ENCODE measurements around the gene EYA4.

Gene EYA4

DNA sequence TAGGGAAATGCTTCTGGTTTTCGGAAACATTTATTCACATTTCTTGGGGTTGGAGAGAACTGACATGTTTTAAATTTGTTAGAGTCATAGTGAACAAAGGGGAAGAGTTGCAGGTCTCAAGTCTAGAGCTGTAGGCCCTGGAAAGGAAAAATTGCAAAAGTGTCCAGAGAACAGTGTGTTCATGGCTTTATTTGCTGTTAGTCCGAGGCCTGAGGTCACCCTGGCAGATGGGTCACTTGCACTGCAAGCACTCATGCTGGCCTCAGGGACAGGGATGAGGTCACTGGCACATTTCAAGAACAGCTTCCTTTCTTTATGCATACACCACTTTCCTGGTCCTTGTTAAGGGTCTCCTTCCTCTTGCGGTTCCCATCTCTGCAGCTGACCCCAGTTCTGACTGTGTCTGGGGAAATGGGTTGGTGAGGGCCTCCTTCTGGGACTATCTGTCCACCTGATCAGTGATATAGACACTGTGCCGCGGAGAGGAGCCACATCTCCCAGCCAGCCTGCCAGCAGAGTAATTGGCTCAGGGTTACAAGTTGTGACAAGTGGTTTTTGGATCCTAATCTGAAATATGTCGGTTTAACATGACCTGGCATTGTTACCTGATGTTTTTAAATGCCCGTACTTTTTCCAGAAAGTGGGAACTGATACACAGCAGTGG, 194.0 kb downstream of the EYA4 start:
- TF ChIP-seq, protein P1, sequence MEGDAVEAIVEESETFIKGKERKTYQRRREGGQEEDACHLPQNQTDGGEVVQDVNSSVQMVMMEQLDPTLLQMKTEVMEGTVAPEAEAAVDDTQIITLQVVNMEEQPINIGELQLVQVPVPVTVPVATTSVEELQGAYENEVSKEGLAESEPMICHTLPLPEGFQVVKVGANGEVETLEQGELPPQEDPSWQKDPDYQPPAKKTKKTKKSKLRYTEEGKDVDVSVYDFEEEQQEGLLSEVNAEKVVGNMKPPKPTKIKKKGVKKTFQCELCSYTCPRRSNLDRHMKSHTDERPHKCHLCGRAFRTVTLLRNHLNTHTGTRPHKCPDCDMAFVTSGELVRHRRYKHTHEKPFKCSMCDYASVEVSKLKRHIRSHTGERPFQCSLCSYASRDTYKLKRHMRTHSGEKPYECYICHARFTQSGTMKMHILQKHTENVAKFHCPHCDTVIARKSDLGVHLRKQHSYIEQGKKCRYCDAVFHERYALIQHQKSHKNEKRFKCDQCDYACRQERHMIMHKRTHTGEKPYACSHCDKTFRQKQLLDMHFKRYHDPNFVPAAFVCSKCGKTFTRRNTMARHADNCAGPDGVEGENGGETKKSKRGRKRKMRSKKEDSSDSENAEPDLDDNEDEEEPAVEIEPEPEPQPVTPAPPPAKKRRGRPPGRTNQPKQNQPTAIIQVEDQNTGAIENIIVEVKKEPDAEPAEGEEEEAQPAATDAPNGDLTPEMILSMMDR (IDR thresholded peaks at IDR 0.05; ENCODE audit: extremely low read depth, missing control alignments): no peak
- DNase-seq (ENCODE audit: low spot score): no peak

DNA sequence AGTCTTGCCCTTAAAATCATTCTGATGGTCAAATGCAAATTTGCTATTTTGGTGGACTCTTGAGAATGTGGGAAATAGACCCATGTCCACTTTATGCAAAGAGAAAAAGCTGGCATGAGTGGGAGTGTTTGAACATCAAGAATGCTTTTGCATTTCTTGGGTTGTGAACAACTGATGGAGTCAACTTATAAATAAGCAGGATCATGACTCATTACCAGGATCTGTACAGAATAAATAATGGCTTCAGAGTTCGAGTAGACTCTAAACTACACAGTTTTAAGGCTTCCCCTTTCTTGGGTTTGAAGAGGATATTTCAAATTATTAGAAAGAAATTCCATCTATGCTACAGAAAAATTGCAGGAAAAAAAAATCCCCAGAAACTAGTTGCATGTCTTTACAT, 195.5 kb downstream of the EYA4 start:
- TF ChIP-seq, protein P1 (IDR thresholded peaks at IDR 0.05; ENCODE audit: extremely low read depth, missing control alignments): no peak
- no peak for DNase-seq (ENCODE audit: low spot score)

DNA sequence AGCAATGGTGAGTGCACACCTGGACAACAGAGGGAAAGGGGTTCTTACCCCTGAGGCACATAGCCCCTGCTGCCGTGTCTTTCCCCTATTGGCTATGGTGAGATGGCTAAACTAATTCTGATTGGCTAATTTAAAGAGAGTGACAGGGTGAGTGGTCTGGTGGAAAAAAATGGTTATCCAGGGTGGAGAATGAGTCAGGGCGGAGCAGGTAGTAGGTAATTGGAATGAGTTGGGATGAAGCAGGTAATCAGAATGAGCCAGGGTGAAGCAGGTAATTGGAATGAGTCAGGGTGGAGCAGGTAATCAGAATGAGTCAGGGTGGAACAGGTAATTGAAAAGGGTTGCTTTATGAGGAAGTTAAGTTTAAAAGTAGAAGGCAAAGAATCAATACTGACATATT, 200.3 kb downstream of the EYA4 start:
- no peak for DNase-seq (ENCODE audit: low spot score)
- TF ChIP-seq, protein P1 (IDR thresholded peaks at IDR 0.05; ENCODE audit: extremely low read depth, missing control alignments): no peak

DNA sequence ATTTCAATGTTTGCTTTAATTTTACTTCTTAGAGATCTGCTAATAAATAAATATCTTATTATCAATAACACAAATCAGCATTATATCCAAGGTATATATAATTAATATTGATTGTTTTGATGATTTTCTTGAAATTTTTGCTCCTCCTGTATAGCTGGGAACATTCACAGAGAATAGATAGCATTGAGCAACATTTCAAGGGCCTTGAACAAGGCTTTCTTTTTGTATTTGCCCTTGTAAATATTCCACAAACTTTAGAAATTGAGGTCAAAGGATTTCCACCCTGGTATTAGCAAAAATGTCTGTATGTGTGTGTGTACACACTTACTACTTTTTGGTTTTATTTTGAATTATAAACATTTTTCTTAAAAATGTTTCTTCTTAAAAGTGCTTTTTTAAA, 205.6 kb downstream of the EYA4 start:
- TF ChIP-seq, protein P1 (IDR thresholded peaks at IDR 0.05; ENCODE audit: extremely low read depth, missing control alignments): no peak
- DNase-seq (ENCODE audit: low spot score): no peak

DNA sequence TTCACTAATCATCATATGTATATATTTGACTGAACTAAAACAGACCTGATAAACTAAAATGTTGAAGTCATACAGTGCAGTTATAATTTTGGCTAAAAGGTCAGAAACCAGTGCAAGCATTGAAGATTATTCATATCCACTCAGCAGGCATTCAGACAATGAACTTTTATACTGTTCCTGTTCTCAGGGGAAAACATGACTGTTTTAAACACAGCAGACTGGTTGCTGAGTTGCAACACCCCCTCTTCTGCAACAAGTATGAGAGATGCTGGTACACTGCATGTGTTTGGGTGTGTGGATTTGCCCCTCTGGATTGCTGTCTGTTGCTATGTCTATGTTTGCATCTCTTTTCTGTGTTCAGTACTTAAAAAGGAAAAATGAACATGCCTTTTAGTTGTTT, 206.8 kb downstream of the EYA4 start:
- TF ChIP-seq, protein P1 (IDR thresholded peaks at IDR 0.05; ENCODE audit: extremely low read depth, missing control alignments): no peak
- DNase-seq (ENCODE audit: low spot score): no peak

DNA sequence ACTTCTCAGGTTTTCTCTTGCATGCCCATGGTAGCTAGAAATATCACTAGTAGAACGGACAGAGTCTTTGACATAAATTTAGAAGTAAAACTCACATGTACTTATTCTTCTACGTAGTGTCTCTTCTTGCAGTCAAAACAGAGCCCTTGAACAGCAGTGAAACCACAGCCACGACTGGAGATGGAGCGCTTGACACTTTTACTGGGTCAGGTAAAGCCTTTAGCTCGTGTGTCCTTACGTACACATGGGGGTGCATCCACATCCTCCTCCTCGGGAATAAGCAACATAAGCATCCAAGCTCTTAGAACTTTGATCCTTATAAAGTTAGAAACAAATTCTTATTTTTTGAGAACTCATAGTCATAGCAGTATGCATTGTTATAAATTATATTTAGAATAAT, 215.3 kb downstream of the EYA4 start:
- DNase-seq (ENCODE audit: low spot score): no peak
- TF ChIP-seq, protein P1 (IDR thresholded peaks at IDR 0.05; ENCODE audit: extremely low read depth, missing control alignments): no peak

DNA sequence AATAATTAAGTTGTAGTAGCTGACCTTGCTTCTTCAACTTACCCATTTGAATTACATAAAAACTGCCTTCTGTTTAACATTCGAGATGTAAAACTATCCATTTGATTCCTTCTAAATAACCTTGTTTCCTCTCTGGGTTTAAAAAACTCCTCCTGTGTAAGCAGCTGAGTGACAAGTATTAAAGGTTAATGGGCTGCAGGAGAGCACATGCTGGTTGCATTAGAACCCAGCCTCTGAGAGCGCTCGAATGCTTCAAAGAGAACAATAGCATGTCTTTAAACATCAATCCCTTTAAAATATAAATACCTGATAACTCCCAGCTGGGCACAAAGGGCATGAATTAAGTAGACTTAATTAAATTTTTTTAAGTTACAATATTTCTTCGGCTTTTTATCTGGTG, 215.8 kb downstream of the EYA4 start:
- TF ChIP-seq, protein P1 (IDR thresholded peaks at IDR 0.05; ENCODE audit: extremely low read depth, missing control alignments): no peak

More for the DNA sequence above, 215.8 kb downstream of the EYA4 start:
- DNase-seq (ENCODE audit: low spot score): no peak
